IMR-90 (cell line): ENCODE data around the gene FOXS1.

ENCODE experiments used
- CEBPB ChIP-seq: IDR thresholded peaks from 2 replicates; pipeline ENCODE4 v1.6.1; 2012; ENCODE audit warnings: low read depth, low read length, improper control_type of control experiment
- CHD1 ChIP-seq: IDR thresholded peaks from 2 replicates; pipeline ENCODE4 v1.6.1; 2012; ENCODE audit warnings: low read depth, low read length, improper control_type of control experiment
- ELK1 ChIP-seq: fragments of 150-350 bp; IDR thresholded peaks from 2 replicates; pipeline ENCODE4 v1.6.1; 2016; ENCODE audit warnings: low read depth, mild to moderate bottlenecking, low read length, moderate library complexity, borderline replicate concordance
- MAFK ChIP-seq: IDR thresholded peaks from 2 replicates; pipeline ENCODE4 v1.6.1; 2012; ENCODE audit warnings: low read depth, low read length, improper control_type of control experiment
- MXI1 ChIP-seq: IDR thresholded peaks from 2 replicates; pipeline ENCODE4 v1.6.1; 2012; ENCODE audit warnings: low read depth, mild to moderate bottlenecking, low read length, moderate library complexity, borderline replicate concordance
- POLR2A ChIP-seq: IDR thresholded peaks from 2 replicates; pipeline ENCODE4 v1.6.1; 2012; ENCODE audit warnings: mild to moderate bottlenecking, low read depth, low read length
- RAD21 ChIP-seq: IDR thresholded peaks from 2 replicates; pipeline ENCODE4 v1.6.1; 2012; ENCODE audit warnings: low read length, improper control_type of control experiment
- RCOR1 ChIP-seq: IDR thresholded peaks from 2 replicates; pipeline ENCODE4 v1.6.1; 2012; ENCODE audit warnings: mild to moderate bottlenecking, low read length, improper control_type of control experiment; ENCODE audit not compliant: insufficient replicate concordance
- RFX5 ChIP-seq: IDR thresholded peaks from 2 replicates; pipeline ENCODE4 v1.8.0; 2012; ENCODE audit warnings: low read depth, mild to moderate bottlenecking, low read length, moderate library complexity
- SMC3 ChIP-seq: fragments of 150-350 bp; IDR thresholded peaks from 2 replicates; pipeline ENCODE4 v1.6.1; 2016; ENCODE audit warnings: low read depth, mild to moderate bottlenecking, antibody characterized with exemption, low read length, moderate library complexity
- TF ChIP-seq, protein P1 (sequence below): fragments of 150-350 bp; IDR thresholded peaks from 2 replicates; pipeline ENCODE4 v1.6.1; 2017; ENCODE audit warnings: mild to moderate bottlenecking, antibody characterized with exemption, low read length, low read depth
- TF ChIP-seq, protein P2 (sequence below): conservative IDR thresholded peaks from 2 replicates; pipeline ENCODE4 v1.5.1; 2012; ENCODE audit warnings: mild to moderate bottlenecking, low read depth, low read length, improper control_type of control experiment

GRCh38 chr20:31837896-31838397 lies 7.5 kb downstream of the FOXS1 start:
- TF ChIP-seq, protein P1, sequence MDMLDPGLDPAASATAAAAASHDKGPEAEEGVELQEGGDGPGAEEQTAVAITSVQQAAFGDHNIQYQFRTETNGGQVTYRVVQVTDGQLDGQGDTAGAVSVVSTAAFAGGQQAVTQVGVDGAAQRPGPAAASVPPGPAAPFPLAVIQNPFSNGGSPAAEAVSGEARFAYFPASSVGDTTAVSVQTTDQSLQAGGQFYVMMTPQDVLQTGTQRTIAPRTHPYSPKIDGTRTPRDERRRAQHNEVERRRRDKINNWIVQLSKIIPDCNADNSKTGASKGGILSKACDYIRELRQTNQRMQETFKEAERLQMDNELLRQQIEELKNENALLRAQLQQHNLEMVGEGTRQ = no peak
- no peak for TF ChIP-seq POLR2A
- TF ChIP-seq MXI1 = no peak
- TF ChIP-seq, protein P2, sequence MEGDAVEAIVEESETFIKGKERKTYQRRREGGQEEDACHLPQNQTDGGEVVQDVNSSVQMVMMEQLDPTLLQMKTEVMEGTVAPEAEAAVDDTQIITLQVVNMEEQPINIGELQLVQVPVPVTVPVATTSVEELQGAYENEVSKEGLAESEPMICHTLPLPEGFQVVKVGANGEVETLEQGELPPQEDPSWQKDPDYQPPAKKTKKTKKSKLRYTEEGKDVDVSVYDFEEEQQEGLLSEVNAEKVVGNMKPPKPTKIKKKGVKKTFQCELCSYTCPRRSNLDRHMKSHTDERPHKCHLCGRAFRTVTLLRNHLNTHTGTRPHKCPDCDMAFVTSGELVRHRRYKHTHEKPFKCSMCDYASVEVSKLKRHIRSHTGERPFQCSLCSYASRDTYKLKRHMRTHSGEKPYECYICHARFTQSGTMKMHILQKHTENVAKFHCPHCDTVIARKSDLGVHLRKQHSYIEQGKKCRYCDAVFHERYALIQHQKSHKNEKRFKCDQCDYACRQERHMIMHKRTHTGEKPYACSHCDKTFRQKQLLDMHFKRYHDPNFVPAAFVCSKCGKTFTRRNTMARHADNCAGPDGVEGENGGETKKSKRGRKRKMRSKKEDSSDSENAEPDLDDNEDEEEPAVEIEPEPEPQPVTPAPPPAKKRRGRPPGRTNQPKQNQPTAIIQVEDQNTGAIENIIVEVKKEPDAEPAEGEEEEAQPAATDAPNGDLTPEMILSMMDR = no peak
- no peak for TF ChIP-seq RCOR1
- TF ChIP-seq CEBPB = no peak
- no peak for TF ChIP-seq SMC3
- TF ChIP-seq RFX5 = no peak
- no peak for TF ChIP-seq RAD21
- no peak for TF ChIP-seq ELK1
- no peak for TF ChIP-seq CHD1
- no peak for TF ChIP-seq MAFK
